AG08395 (cell line): ENCODE measurements around the gene TLN1.

Source experiments
- DNase-seq: peaks from one replicate; pipeline ENCODE4 v3.0.0; 2012; ENCODE audit warnings: mixed read lengths, low spot score

TLN1 gene

GRCh38 chr9:35705372-35705771, 26.6 kb downstream of the TLN1 start:
- DNase-seq = no peak

DNA sequence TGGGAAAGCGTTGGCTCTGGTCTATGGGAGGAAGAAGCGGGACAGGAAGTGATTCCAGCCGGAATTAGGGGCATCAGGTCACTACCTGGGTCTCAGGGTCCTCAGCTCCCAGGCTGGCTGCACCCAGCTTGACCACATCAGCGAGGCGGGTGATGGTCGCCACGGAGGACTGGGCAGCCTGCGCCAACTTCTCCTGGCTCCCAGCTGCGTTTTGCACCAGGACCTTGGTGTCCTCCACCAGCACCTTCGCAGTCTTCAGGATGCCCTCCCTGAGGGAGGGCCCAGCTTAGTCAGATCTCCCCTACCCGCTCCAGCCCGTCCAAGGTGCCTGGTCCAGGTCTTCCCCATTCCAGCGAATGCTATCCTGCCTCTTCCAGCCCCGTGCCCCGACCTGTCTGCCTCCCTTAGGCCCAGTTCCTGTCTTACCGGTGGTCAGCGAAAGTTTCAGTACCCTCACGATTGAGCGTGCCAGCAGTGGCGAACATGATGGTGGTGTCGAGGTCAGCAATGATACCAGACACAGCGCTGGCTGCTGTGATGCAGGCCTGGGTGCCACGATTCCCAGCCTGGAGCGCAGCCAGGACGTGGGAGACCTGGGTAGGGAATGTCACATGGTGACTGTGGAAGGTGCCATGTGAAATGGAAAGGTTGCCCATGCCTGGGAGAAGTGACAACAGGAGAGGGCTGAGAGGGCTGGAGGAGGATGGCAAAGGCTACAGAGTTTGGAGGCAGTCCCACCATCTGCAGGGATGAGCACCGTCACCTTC, 27.9 kb downstream of the TLN1 start:
- DNase-seq = no peak

GRCh38 chr9:35702696-35703095, 29.3 kb downstream of the TLN1 start:
- DNase-seq = no peak

DNA sequence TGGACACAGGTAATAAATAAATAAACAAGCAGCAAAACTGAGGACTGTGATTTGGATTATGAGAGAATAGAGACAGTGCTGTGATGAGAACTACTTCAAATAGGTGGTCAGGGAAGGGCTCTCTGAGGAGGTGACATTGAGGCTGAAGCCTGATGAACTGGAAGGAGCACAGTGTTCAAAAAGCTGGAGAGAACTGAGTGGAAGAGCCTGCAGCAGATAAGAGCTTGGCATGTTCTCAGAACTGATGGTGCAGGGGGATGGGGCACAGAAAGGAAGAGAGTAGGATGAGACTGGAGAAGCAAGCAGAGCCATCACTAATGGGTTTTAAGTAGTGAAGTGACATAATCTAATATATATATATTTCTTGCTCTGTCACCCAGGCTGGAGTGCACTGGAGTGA, 31.1 kb downstream of the TLN1 start:
- no peak for DNase-seq

DNA sequence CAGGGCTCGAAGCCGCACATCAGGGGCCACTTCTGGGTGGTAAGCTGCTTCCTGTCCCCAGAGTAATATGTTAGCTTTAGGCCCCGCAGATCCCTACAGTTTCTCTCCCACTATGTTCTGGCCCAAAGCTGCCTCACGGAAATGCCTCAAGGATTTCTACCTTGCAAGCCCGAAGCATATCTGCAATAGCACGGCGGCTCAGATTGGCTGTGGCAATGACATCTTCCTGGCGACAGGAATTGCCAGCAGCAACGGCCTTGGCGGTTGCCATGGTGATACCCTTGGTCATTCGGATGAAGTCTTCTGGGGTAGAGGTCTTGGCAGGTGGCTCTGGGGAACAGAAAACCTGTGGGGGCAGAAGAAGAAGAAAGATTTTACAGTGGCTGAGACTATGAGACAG, 32.0 kb downstream of the TLN1 start:
- no peak for DNase-seq

DNA sequence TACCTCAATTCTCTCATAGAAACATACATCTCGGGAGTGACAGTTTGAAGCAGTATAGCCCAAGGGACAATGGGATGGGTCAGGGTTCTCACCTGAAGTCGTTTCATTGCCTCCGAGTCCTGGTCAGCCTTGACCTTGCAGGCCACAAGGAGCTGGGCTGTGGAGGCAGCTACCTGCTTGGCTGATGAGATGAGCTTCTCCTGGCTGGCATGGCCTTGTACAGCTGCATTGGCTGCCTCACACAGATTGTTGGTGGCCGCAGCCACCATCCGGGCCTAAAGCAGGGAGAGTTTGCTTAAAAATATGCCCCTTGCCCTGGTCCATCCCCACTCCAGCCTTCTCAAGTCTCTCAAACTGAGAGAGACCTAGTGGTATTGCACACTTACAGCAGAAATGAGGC, 33.8 kb downstream of the TLN1 start:
- DNase-seq = no peak

GRCh38 chr9:35697486-35697885, 34.5 kb downstream of the TLN1 start:
- DNase-seq = no peak

DNA sequence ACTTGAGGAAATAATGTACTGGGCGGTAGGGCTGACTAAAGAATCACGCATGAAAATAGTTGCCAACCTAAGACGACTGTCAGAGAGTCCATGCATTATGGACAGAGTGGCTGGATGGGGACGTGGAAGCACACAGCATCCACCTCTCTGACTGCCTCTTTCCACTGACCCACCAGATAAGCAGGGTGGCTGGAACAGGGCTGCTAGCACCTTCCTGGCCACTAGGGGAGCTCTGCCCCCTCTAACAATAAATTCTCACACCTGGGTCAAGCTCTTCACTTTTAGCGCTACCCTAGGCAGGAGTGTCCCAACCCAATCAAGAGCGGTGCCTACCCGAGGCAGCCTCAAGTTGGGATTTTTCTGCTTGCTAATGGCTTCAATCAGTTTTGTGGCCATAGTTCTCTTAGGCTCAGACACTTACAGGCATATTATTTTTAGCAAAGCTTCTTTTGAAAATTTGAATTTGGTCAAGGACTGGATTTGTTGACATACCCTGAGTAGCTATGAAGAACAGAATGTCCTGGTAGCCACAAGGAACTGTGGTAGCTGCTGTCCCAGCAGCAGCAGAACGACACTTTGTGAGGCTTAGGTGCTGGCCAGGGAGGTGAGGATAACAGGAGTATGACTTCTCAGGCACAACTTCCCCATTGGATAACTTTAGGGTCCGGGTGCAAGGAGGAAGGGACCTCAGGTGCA, 35.3 kb downstream of the TLN1 start:
- DNase-seq = peak; percentile 68

DNA sequence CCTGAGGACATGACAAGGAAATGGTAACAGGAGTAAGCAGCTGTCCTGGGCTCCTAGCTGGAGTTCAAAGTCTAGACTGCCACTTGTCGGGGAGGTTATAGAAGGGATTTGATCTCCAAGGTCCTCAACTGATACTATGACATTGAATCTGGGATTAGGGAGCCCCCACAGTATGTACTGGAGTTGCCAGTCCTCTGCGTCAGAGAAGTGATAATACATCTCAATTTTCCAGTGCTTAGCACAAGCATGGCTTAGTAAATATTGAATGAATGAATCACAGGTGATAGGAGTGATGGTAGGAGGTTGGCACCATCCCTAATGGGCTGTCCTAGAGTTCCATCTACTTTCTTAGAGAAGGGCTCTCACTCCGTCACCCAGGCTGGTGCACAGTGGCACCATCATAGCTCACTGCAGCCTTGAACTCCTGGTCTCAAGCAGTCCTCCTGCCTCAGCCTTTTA, 36.0 kb downstream of the TLN1 start:
- DNase-seq = no peak

GRCh38 chr9:35691757-35692301, 40.2 kb downstream of the TLN1 start:
- no peak for DNase-seq

DNA sequence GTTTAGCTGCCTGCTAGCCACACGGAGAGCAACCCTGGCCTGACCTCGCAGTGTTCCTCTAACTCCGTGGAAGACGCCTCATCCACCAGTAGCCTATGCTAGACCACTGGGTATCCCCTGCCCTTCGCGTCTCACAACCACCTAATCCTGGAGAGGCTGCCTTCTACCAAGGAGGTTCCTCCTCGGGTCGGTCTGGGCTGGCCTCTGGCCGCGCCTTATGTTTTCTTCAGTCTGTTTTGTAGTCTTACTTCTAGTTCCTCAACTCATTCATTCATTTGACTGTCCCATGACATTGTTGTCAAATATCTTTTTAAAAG, 40.7 kb downstream of the TLN1 start:
- no peak for DNase-seq

DNA sequence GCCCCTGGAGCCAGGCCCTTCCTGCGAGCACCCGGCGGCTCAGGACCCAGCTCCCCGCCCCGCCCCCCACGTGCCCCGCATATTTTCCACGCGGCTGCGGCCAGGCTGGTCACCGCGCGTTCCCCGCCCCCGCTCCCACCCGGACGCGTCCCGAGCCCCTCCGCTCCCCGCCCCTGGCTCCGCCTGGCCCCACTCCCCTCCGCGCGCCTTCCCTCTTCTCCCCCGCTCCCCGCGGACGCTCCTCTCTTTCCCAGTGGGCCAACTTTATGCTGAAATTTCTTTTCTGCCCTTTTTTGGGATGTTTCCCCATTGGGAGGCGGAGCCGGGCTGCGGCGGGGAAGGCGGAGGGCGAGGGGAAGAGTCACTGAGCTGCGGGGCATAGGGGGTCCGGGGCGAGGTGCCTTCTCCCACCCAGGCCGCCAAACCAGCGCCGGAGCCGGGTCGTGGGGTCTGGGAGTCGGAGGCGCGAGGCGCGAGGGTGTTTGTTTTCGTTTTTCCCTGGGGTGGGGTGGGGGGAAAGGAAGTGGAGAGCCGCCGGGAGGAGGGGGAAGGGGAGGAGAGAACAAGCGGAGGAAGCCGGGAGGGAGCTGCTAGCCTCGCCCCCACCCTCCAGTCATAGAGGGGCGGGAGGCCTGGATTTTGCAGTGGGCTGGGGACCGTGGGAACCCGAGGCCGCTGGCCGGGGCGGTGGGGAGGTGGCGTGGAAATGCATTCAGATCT, 41.2 kb downstream of the TLN1 start:
- peak; percentile 82 for DNase-seq

GRCh38 chr9:35690294-35690613, 41.7 kb downstream of the TLN1 start:
- no peak for DNase-seq

DNA sequence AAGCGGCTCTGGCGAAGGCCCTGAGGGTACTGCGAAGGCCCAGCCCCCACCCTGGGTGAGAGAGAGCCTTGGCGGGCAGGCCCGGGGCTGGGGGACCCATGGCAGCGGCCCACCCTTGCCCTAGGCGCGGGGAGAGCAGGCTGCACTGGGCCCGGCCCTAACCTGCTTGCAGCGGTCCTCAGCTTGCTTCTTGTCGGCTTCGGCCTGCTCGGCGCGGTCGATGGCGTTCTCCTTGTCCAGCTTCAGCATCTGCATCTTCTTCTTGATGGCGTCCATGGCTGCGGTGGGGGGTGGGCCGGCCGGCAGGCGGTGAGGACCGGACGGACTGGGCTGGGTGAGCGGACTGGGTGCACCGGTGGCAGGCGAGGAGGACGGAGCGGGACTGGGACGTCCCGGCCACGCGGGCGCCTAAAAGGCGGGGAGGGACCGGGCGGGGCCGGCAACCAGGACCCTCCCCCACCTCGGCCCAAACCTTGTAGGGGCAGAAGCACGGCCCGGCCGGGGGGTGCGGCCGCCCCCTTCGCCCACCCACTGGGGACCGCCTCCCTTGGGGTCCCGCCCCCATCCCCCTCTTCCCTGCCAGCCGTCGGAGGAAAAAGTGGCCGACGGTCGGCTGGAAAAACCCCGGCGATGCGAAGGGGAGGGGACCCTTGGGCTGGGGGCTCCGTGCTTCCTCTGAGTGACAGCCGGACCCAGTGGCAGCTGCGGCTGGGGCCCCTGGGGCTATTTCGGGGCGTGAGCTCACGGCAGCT, 42.3 kb downstream of the TLN1 start, which contains the start of gene TPM2:
TPM2 (minus strand) TSS at position 384 of the 752 bp plus-strand sequence; CDS start at position 276, 108 bp downstream.
- peak; percentile 93 for DNase-seq

GRCh38 chr9:35688558-35689541, 43.1 kb downstream of the TLN1 start:
- DNase-seq = peak; percentile 72

DNA sequence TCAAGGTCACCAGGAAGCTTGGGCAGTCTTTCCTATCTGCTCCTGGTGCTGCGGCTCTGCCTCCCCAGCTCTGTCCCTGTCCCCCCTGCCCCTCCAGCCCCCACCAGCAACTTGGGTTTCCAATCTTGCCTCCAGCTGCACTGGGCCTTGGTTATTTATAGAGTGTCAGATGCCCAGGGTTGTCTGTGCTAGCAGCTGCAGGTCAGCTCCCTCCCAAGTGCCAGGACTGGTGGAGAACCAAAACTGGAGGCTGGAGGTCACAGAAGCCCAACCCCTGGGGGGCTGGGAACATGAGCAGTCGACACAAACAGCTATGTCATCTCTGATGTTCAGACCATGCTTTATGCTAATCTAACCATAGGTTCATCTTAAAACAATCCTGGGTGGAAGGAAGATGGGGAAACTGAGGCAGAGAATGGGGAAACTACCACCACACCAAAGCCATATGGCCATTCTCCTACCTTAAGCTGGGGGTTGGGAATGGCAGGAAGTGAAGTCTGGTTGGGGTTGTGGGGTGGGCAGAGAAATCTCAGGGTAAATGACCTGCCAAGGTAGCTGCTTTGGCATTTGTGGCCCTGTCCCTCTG, 43.9 kb downstream of the TLN1 start:
- no peak for DNase-seq

GRCh38 chr9:35687306-35687705, 44.7 kb downstream of the TLN1 start:
- no peak for DNase-seq

- DNase-seq = no peak
Observed at GRCh38 chr9:35686222-35687203, 45.5 kb downstream of the TLN1 start.

GRCh38 chr9:35685506-35685905, 46.5 kb downstream of the TLN1 start:
- DNase-seq = no peak
